ENCODE measurements around the gene COMMD1. TPM values are rescaled to one million over a fixed set of nuclear protein-coding genes. Genes with fewer than 3 reads are reported as not detected.

Gene COMMD1
- total and polyA plus RNA-seq, 2 donors (not counting 3 experiments of a cell fraction or from before 2014, with no cell fraction given), result 39.5 to 57.1 TPM

- no peak overlapping the region for H3K4me3 ChIP-seq (replicated peaks in 1 of 3; ENCODE audit: insufficient read depth in 1 of 3, low read depth in 1 of 3, low read length in 3 of 3)
- H3K4me2 ChIP-seq (ENCODE audit: insufficient read depth, low read length), result no peak overlapping the region
- H3K9me3 ChIP-seq (replicated peaks; ENCODE audit: control insufficient read depth, insufficient read depth, low read length), result no peaks in the 10 kb centered on the region
- no peak for DNase-seq (ENCODE audit: low read depth, low spot score)
- H3K36me3 ChIP-seq (ENCODE audit: control insufficient read depth in 2 of 2, extremely low read depth in 1 of 2, insufficient read depth in 2 of 2, low read length in 2 of 2), result no peaks in the 10 kb centered on the region
- no peaks in the 10 kb centered on the region for H3K27me3 ChIP-seq (ENCODE audit: control insufficient read depth in 2 of 2, insufficient read depth in 2 of 2, low read length in 2 of 2)
- no peak overlapping the region for H2AFZ ChIP-seq (ENCODE audit: low read depth, low read length)
- no peaks in the 10 kb centered on the region for H3K4me1 ChIP-seq (ENCODE audit: control insufficient read depth, extremely low read depth, insufficient read depth, low read length)
- no TSS peak for BruUV-seq (replicated peaks)
- H3K9me1 ChIP-seq (replicated peaks; ENCODE audit: control insufficient read depth, extremely low read depth, insufficient read depth, low read length), result no peaks in the 10 kb centered on the region
- no peak for FAIRE-seq
- no peaks in the 10 kb centered on the region for H3K79me2 ChIP-seq (ENCODE audit: control insufficient read depth, insufficient read depth, low read length)
- no peak overlapping the region for H3K27ac ChIP-seq (ENCODE audit: insufficient read depth, low read depth, low read length)
- ChIA-PET POLR2A (no interaction called here), CTCF (interaction anchor here (1.3 kb wide), 1 partner anchor 32 kb away, joined by 3 read pairs; no protein-coding TSS in a partner anchor)
- H4K20me1 ChIP-seq (replicated peaks; ENCODE audit: control insufficient read depth, extremely low read depth, insufficient read depth, low read length), result no peaks in the 10 kb centered on the region
- dilution Hi-C loops (cut with MboI; ENCODE audit: extremely low pct_ligation_motif_present, low sequenced_read_pairs) (no loop called here), intact Hi-C loops (cut with micrococcal nuclease) (no loop called here)
- no peak overlapping the region for H3K9ac ChIP-seq (replicated peaks; ENCODE audit: extremely low read depth, insufficient read depth, low read length)
- no peak for TF ChIP-seq POLR2AphosphoS5 (IDR thresholded peaks at IDR 0.05; ENCODE audit: insufficient read depth, low read depth, low read length)
- no peak for TF ChIP-seq FOS (IDR thresholded peaks at IDR 0.05; ENCODE audit: borderline replicate concordance, insufficient read depth, low read length)
- TF ChIP-seq POLR2A (IDR thresholded peaks at IDR 0.05; ENCODE audit: low read depth, low read length), result no peak
- no peak for TF ChIP-seq EZH2 (IDR thresholded peaks at IDR 0.05; ENCODE audit: borderline replicate concordance, low read depth, low read length, severe bottlenecking)
- no peak for TF ChIP-seq CTCF (IDR thresholded peaks at IDR 0.05; ENCODE audit: extremely low read depth in 1 of 2, insufficient read depth in 1 of 2, low read depth in 1 of 2, low read length in 2 of 2)
- no peak for TF ChIP-seq MYC (IDR thresholded peaks at IDR 0.05; ENCODE audit: low read depth, low read length)
- no peak for TF ChIP-seq MAX (IDR thresholded peaks at IDR 0.05; ENCODE audit: insufficient read depth, insufficient read length)
- TF ChIP-seq JUN (IDR thresholded peaks at IDR 0.05; ENCODE audit: borderline replicate concordance, insufficient read depth, insufficient read length, low read depth), result no peak
- TF ChIP-seq GATA2 (IDR thresholded peaks at IDR 0.05; ENCODE audit: insufficient read depth, insufficient read length, low read depth, low read length), result no peak
Measured at GRCh38 chr2:62054029-62054791, 148.7 kb downstream of the COMMD1 start.
